NCI-H1694 (cell line): ENCODE measurements around the gene VAMP3.
A peak's percentile ranks its signal among the peaks of the same experiment; 100 is the strongest.

Experiments
- DNase-seq: peaks from one replicate; lab custom pipeline; 2025; lab: John Stamatoyannopoulos, UW

Gene VAMP3, protein sequence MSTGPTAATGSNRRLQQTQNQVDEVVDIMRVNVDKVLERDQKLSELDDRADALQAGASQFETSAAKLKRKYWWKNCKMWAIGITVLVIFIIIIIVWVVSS

DNA sequence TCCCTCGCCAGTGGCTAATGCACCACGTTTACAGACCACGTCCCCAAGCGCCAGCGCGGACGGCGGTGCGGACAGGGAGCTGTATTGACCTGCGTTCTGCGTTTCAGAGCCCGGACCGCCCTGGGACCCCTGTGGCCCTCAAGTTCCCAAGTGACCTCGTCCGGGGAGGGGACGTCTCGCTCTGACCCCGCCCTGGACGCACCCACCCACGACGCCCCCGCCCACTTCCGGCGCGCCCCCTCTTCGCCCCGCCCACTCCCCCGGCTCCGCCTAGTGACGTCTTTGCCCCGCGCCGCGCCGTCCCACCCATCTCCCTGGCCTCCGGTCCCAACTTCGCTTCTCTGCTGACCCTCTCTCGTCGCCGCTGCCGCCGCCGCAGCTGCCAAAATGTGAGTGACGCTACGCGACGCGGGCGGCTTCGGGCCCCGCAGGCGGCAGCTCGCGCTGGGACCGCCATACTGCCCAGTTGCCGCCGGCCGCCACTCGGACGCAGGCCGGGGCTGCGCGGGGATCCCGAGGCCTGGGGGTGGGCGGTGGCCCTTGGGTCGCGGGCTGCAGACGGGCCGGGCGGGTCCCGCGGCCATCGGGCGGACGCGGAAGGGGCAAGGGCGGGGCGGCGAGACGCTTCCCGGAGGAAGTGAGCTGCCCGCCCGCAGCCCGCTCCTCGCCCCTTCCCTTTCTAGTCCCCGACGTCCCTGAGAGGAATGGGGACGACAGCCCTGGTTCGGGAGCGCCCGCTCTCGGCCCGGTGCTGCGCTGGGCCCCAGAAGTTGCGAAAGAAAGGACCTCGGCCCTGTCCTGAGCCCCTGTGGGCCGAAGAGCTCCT, at the start of gene VAMP3:
TSS of gene VAMP3 (plus strand) at position 300 of the 826 bp plus-strand sequence. CDS start at position 388, 88 bp downstream.
- DNase-seq, result no peak

GRCh38 chr1:7721940-7722669, 49.0 kb upstream of the VAMP3 start:
- no peak for DNase-seq

DNA sequence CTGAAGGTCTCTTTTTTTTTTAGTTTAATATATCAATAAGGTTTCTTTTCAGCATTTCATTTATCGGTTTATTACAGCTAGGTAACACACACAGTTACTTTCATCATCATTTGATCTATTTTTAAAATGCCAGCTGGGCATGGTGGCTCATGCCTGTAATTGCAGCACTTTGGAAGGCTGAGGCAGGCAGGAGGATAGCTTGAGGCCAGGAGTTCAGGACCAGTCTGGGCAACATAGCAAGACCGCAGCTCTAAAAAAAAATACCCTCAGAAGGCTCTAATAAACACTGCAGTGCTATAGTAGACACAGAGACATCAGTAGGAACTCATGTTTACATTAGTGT, 48.5 kb upstream of the VAMP3 start:
- no peak for DNase-seq

DNA sequence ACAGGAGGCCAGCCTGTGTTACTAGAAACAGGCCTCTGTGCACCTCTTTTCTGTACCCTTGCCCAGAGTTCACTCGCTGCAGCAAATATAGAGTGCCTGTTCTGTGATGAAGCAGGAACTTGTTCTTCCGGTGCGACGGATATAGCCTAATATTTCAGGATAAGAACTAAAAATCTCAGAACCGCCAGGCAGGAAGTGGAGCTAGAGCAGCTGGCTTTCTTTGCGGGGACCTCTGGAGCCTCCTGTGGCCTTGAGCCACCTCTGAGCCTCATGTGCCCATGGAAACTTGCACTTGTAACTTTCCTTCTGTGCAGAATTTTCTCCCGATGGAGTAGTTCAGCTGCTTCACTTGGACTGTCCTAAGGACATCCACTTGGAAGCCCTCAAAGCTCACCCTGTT, 44.5 kb upstream of the VAMP3 start:
- DNase-seq, result no peak

DNA sequence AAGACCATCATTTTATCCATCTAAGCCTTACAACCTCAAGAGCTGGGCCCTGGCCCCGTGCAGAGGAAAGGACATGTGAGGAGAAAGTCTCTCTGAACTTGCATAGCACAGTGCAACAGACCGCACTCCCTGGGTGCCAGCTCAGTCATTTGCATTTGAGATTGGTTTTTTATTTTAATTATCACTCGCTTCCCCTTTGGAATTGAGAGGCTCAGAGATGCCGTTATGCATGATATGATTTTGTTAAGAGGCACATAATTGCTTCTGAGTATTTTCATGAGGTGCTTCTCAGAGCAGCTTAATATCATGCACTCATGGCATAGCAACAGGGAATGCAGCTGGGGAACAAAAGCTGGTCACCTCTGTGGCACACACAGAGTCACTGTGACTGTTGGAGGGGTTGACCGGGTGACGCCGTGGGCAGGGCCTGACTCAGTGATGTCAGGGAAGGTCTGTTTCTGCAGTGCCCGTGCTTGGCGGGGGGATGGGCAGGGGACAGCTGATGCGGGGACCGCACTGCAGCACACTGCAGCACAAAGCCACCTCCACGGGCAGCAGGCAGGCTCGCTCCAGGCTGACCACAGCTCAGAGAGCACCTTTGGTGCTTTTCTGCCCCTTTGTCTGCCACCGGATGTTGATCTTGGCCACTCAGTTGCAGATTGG, 43.2 kb upstream of the VAMP3 start:
- no peak for DNase-seq

- DNase-seq, result no peak
Measured at GRCh38 chr1:7729761-7730160, 41.3 kb upstream of the VAMP3 start.

- DNase-seq, result no peak
Measured at GRCh38 chr1:7732331-7732730, 38.8 kb upstream of the VAMP3 start.

DNA sequence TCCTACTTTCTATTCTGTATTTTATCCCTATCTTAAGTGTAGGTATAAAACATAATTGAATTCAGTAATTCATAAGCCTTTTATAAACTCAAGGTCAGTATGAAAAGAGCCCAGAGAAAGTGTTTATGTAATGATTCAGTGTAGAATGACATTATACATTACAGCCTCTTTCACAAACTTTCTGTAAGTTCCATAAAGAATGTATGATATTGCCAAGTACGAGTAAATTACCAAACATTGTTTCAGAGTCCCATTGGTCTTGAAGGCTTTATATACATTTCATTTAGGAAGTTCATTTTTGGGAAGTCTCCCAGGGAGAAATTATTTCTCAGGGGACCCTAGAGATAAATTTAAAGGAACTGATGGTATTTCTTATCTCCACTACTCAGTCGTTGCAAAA, 37.8 kb upstream of the VAMP3 start:
- no peak for DNase-seq

- no peak for DNase-seq
Measured at GRCh38 chr1:7738044-7738443, 33.1 kb upstream of the VAMP3 start.

DNA sequence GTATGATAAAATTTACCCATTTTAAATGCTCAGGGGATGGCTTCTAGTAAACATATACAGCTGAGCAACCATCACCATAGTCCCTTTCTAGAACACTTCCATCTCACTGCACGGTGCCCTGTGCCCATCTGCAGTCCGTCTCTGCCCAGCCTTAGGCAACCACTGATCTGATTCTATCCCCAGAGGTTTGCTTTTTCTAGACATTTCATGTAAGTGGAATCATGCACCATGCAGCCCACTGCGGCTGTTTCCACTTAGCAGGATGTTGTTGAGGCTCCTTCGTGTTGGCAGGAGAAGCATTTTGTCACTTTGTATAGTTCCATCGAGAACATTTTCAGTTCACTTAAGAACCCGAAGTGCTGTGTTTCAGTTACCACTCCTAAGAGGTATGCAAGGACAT, 27.8 kb upstream of the VAMP3 start:
- DNase-seq, result no peak

DNA sequence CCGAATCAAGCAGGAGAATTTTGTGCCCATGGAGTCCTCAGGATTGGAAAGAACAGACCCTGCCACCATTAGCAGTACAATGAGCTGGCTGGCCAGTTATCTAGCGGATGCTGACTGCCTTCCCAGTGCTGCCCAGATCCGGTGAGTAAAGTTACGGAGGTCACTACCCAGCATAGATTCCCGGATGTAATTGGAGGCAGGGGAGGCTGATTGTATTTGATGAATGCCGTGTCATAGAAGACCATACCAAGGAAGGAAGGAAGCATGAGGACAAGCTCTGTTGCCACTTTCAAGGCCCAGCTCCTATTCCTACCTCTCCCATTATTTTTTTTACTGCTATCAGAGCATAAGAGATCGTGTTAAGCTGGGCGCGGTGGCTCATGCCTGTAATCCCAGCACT, 26.2 kb upstream of the VAMP3 start:
- no peak for DNase-seq

- no peak for DNase-seq
Measured at GRCh38 chr1:7745783-7746182, 25.3 kb upstream of the VAMP3 start.

GRCh38 chr1:7747605-7748004, 23.5 kb upstream of the VAMP3 start:
- DNase-seq, result no peak

DNA sequence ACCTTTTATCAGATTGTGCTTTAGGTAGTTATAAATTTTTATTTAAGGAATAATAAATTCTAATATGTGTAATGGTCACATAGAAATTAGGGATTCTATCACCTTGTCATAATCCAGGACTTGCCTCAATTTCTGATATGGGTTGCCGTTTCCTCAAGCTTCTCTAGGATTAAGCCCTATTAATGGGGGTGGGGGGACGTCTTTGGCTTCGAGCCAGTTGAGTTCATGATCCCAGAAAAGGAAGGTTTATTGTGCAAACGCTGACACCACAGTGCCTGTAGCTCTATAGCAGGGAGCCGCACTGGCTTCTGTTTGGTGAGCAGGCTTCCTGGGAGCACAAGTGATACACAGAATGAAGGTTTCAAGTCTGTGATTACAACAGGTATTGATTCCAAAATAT, 22.0 kb upstream of the VAMP3 start:
- DNase-seq, result no peak

- DNase-seq, result no peak
Measured at GRCh38 chr1:7751174-7751573, 19.9 kb upstream of the VAMP3 start.

- DNase-seq, result peak; percentile 36
Measured at GRCh38 chr1:7752512-7753417, 18.3 kb upstream of the VAMP3 start.

GRCh38 chr1:7753641-7754040, 17.5 kb upstream of the VAMP3 start:
- DNase-seq, result no peak

DNA sequence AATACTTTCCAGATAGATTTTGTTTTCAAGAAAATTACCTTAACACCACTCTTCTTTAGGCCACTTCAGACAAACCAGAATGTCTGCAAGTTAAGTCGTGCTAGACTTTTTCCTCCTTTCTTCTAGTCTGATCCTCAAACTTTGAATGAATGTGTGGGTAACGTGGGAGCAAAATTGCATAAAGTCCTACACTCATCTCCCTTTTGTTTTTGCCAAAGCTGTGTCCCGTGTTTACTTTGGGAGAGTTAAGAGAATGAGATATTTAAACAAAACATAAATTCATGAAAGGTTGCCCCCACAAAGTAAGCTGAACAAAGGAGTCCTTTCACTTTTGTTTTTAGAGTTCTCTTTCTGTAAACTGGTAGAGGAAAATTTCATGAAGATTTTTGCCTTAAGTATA, 16.9 kb upstream of the VAMP3 start:
- DNase-seq, result no peak

DNA sequence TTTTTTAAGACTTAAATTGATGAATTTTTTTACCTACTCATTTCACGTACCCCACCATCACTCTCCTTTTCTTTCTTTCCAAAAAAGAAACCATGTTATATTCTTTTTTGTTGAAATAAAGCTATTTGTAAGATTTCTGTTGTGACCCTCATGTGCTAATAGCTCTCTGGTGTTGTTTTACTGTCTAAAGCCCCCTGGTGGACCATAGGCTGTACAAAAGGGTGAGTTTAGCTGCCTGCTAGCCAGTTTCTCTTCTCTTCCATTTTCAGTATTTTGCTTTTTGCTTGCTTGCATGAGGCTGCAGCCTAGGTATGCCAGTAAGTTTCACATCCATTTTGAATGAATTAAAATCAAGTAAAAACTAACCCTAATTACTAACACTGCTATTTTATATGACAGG, 15.6 kb upstream of the VAMP3 start:
- no peak for DNase-seq

- DNase-seq, result no peak
Measured at GRCh38 chr1:7760245-7760644, 10.9 kb upstream of the VAMP3 start.

DNA sequence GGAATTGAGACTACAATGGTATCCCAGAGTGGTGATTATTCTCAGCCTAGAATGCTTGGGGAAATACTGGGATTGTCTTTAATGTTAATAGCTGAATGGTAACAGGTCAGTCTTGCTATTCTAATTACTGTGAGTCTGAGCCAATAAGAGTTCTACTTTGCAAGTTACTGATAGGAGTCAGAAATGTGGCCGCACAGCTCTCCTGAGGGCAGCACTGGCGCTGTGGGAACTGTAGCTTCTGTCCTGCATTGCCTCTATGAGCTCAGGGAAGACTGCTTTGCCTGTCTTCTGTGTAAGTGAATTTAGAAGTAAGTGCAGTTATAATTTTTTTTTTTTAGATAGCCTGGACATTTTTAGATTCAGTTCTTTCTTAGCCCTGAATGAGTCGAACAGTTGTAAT, 10.0 kb upstream of the VAMP3 start:
- no peak for DNase-seq

DNA sequence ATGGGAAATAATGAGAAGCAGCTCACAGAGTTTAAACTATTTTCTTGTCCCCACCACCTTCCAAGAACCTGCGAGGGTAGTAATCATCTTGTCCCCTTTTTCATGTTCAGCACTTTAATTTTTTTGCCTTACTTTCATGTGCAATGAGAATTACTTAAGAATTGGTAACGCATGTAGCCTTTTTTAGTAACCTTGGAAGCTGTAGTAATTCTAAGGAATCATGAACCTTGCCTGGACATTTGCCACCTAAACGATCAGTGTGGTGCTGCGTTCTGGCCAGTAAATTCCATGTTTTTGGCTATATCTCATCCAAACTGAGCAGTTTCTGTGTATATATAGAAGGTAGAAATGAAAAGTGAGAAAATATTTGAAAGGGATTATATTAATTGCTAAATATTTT, 3.9 kb upstream of the VAMP3 start:
- DNase-seq, result no peak
